ENCODE data around the gene TMEFF2.
A peak's percentile ranks its signal among the peaks of the same experiment; 100 is the strongest.

Gene TMEFF2

DNA sequence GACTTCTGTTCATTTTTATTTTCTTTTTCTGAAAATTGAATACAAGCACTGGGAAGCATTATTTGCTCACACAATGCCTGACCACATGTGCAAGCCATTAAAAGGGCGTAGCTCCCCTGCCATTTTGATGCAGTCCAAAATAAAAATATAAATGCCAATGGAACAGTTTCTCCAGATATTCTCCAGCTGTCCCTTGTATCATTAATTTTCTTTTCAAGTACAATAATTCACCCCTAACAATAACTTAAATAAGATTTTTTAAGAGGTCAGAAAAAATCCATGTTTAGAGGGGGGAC lies 168.0 kb downstream of the TMEFF2 start:
- DNase-seq (ENCODE audit: low spot score) = no peak
- TF ChIP-seq, protein P1, sequence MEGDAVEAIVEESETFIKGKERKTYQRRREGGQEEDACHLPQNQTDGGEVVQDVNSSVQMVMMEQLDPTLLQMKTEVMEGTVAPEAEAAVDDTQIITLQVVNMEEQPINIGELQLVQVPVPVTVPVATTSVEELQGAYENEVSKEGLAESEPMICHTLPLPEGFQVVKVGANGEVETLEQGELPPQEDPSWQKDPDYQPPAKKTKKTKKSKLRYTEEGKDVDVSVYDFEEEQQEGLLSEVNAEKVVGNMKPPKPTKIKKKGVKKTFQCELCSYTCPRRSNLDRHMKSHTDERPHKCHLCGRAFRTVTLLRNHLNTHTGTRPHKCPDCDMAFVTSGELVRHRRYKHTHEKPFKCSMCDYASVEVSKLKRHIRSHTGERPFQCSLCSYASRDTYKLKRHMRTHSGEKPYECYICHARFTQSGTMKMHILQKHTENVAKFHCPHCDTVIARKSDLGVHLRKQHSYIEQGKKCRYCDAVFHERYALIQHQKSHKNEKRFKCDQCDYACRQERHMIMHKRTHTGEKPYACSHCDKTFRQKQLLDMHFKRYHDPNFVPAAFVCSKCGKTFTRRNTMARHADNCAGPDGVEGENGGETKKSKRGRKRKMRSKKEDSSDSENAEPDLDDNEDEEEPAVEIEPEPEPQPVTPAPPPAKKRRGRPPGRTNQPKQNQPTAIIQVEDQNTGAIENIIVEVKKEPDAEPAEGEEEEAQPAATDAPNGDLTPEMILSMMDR (conservative IDR thresholded peaks at IDR 0.05; ENCODE audit: low read depth) = no peak
- POLR2A ChIA-PET (ENCODE audit: low non-redundant PET) = no interaction called here
- CTCF ChIA-PET = no interaction called here
- no peak overlapping the region for H3K27ac ChIP-seq

DNA sequence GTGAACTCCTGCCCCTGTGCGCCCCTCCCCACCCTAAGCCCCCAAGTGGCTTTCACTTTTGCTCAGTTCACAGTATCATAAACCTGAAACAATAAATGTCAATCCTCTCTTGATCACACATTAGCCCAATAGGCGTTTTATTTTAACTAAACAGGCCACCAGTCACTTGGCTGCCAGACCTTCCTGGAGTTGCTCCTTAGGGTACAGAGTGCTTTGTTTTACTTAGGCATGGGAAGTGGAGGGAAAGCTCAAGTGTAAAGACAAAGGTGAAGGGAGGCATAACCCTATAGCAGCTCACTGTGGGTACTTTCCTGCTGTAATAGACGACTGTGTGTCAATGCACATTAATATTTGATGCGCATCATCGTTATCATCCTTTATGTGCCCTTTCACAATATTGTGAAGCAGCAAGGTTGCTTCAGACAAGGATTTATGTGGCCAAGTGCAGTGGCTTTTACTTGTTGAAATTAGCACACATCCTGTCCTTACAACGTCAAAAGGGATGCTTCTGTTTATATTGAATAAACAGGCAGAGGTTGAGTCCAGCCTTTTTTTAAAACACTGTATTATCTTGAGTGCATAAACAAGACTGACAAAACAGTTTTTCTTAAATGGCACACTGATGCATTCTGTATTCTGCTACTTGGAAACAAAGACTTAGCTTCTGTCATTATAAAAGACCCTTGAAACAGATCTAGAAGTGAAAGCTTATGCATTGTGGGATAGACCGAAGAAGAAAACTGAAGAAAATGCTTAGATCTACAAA lies 168.5 kb downstream of the TMEFF2 start:
- ChIA-PET CTCF (no interaction called here), POLR2A (ENCODE audit: low non-redundant PET) (no interaction called here)
- no peak for DNase-seq (ENCODE audit: low spot score)
- H3K27ac ChIP-seq = no peak overlapping the region
- TF ChIP-seq, protein P1 (conservative IDR thresholded peaks at IDR 0.05; ENCODE audit: low read depth) = no peak

DNA sequence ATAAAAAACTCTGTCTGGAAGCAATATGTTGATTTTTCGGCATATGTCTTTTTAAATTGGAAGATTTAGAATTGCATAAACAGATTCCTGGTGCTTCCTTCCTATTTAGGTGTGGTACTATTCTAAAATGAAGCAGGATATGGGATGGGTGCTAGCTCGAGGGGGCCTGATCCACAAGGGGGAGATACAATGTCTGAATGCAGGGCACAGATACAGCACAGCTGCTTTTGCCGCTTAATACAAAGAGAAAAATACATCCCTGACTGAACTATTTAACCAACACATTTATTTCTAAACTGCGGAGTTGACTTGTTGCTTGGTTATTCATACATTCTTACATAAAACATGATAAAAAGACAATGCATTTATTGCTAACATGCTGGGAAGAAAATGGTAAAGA lies 169.1 kb downstream of the TMEFF2 start:
- CTCF ChIA-PET = no interaction called here
- DNase-seq (ENCODE audit: low spot score) = no peak
- no peak overlapping the region for H3K27ac ChIP-seq
- TF ChIP-seq, protein P1 (conservative IDR thresholded peaks at IDR 0.05; ENCODE audit: low read depth) = no peak
- POLR2A ChIA-PET (ENCODE audit: low non-redundant PET) = no interaction called here

DNA sequence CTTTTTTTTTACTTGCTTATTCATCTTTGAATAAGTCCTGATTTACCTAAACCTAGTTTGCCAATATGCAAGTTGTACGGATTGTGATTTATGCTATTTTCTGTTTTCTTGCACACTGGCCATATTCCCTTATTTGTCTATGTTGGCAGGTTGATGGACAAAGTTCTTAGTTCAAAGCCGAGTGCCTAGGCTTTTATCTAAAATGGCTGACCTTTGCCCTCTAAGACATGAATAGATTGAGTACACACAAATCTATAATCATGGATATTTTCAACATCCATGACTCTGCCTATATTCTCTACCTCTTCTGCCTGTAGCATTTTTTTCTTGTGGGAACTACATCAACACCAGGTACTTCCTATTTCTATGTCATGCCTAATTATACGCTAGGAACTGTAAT lies 171.7 kb downstream of the TMEFF2 start:
- ChIA-PET CTCF (no interaction called here), POLR2A (ENCODE audit: low non-redundant PET) (no interaction called here)
- TF ChIP-seq, protein P1 (conservative IDR thresholded peaks at IDR 0.05; ENCODE audit: low read depth) = no peak
- DNase-seq (ENCODE audit: low spot score) = no peak
- H3K27ac ChIP-seq = no peak overlapping the region

GRCh38 chr2:192017844-192018243 lies 176.9 kb downstream of the TMEFF2 start:
- no peak for DNase-seq (ENCODE audit: low spot score)
- no peak overlapping the region for H3K27ac ChIP-seq
- ChIA-PET POLR2A (ENCODE audit: low non-redundant PET) (no interaction called here), CTCF (no interaction called here)
- TF ChIP-seq, protein P1 (conservative IDR thresholded peaks at IDR 0.05; ENCODE audit: low read depth) = no peak

- TF ChIP-seq, protein P1 (conservative IDR thresholded peaks at IDR 0.05; ENCODE audit: low read depth) = no peak
- ChIA-PET POLR2A (ENCODE audit: low non-redundant PET) (no interaction called here), CTCF (no interaction called here)
- peak; percentile 6 for DNase-seq (ENCODE audit: low spot score)
- H3K27ac ChIP-seq = no peak overlapping the region
Measured at GRCh38 chr2:192016265-192016664, 178.5 kb downstream of the TMEFF2 start.

All from RWPE1 (cell line).